K562 (cell line): ENCODE measurements around the gene PRDM4. TPM values are rescaled to one million over a fixed set of nuclear protein-coding genes. Genes with fewer than 3 reads are reported as not detected.
"Not testable (repeated sequence)": the region's sequence is repeated elsewhere in the genome, so short reads cannot be mapped to it uniquely, and the experiment has no call there.

ENCODE experiments used
- ATAC-seq: fragments of 200-7000 bp; cut with Tn5 transposase; 3 replicates; pipeline ENCODE4 v1.9.1; 2020; ENCODE audit warnings: moderate library complexity
- BruUV-seq: library from RNA; stranded (reverse); fragments of 400-500 nt; replicated peaks from 2 replicates; lab custom pipeline; 2021; lab: Mats Ljungman, UMichigan
- CTCF ChIA-PET: fragments of 300-600 bp; formaldehyde crosslinking; extraction: SDS; loops from one replicate; lab custom pipeline; 2021; ENCODE audit warnings: low intra/inter-chr PET ratio; lab: Yijun Ruan, JAX
- POLR2A ChIA-PET: fragments of 300-600, 350-650 bp; sonication (Branson Sonifier 250); formaldehyde crosslinking; extraction: SDS; loops from one replicate; lab custom pipeline; 2021; ENCODE audit warnings: antibody characterized with exemption, inconsistent platforms; lab: Yijun Ruan, JAX
- DNase-seq, 4 experiments: peaks; one replicate each; pipeline versions ENCODE4 v3.0.0 to v3.0.0-alpha.2; 2011 to 2018; ENCODE audit warnings: low spot score in 3 of 4, mixed read lengths in 3 of 4; ENCODE audit errors: extremely low read depth in 1 of 4
- FAIRE-seq: peaks from 2 replicates; lab custom pipeline; 2011; peaks lifted over from hg19 to GRCh38; lab: Jason Lieb, UNC
- H2AFZ ChIP-seq: 2 replicates; pipeline ENCODE4 v1.6.0; 2011; ENCODE audit warnings: low read depth, low read length, control low read depth, inconsistent platforms
- H3K27ac ChIP-seq: fragments of 200-600 bp; 3 replicates; pipeline ENCODE4 v1.8.0; 2011; ENCODE audit warnings: low read depth, mild to moderate bottlenecking, control low read depth, inconsistent platforms, low read length, moderate library complexity, mixed read lengths; ENCODE audit errors: extremely low read depth
- H3K27me3 ChIP-seq, 2 experiments: fragments of 300-600 bp in 1 of 2; 2 replicates in 1 of 2; 3 replicates in 1 of 2; pipeline versions ENCODE4 v1.6.0 to v1.8.0; 2011; ENCODE audit warnings: inconsistent platforms in 2 of 2, low read length in 2 of 2, mild to moderate bottlenecking in 1 of 2, mixed read lengths in 1 of 2, moderate library complexity in 1 of 2; ENCODE audit not compliant: control insufficient read depth in 2 of 2, insufficient read depth in 2 of 2
- H3K36me3 ChIP-seq: fragments of 300-600 bp; 3 replicates; pipeline ENCODE4 v1.8.0; 2011; ENCODE audit warnings: mild to moderate bottlenecking, low read length, inconsistent platforms; ENCODE audit not compliant: control insufficient read depth, insufficient read depth
- H3K4me1 ChIP-seq, 2 experiments: fragments of 200-600 bp in 1 of 2; replicated peaks in 1 of 2; 2 replicates in 1 of 2; 3 replicates in 1 of 2; pipeline versions ENCODE4 v1.5.1 to v1.8.0; 2011; ENCODE audit warnings: inconsistent platforms in 2 of 2, low read length in 2 of 2, mild to moderate bottlenecking in 1 of 2, mixed read lengths in 1 of 2, moderate library complexity in 1 of 2; ENCODE audit not compliant: control insufficient read depth in 2 of 2, insufficient read depth in 2 of 2
- H3K4me2 ChIP-seq: 2 replicates; pipeline ENCODE4 v1.6.1; 2011; ENCODE audit warnings: low read length, control low read depth, inconsistent platforms, mixed read lengths; ENCODE audit not compliant: insufficient read depth
- H3K4me3 ChIP-seq: fragments of 200-600 bp; sonication (generic), shearing (Covaris generic); 2 replicates; pipeline ENCODE4 v1.5.1; 2016; ENCODE audit warnings: control low read depth, inconsistent platforms
- H3K79me2 ChIP-seq: fragments of 200-600 bp; 3 replicates; pipeline ENCODE4 v1.8.0; 2011; ENCODE audit warnings: low read length, inconsistent platforms; ENCODE audit not compliant: control insufficient read depth, insufficient read depth
- H3K9ac ChIP-seq, 2 experiments: 2 replicates each; pipeline versions ENCODE4 v1.6.0 to v1.6.1; 2011; ENCODE audit warnings: low read depth in 2 of 2, low read length in 2 of 2, control low read depth in 1 of 2, inconsistent platforms in 1 of 2, mild to moderate bottlenecking in 1 of 2, mixed read lengths in 1 of 2; ENCODE audit not compliant: insufficient read depth in 1 of 2
- H3K9me1 ChIP-seq: one replicate; pipeline ENCODE4 v1.6.0; 2011; ENCODE audit warnings: inconsistent platforms, mild to moderate bottlenecking, low read length, moderate library complexity; ENCODE audit not compliant: control insufficient read depth, insufficient read depth
- H3K9me3 ChIP-seq: replicated peaks from 2 replicates; pipeline ENCODE4 v1.5.1; 2011; ENCODE audit warnings: low read depth, low read length, inconsistent platforms; ENCODE audit not compliant: control insufficient read depth, insufficient read depth
- H4K20me1 ChIP-seq: replicated peaks from 2 replicates; pipeline ENCODE4 v1.6.1; 2011; ENCODE audit warnings: low read length, inconsistent platforms, mixed read lengths; ENCODE audit not compliant: control insufficient read depth, insufficient read depth
- MYC ChIP-seq, 2 experiments: fragments of 250-450 bp in 1 of 2; sonication (Bioruptor Pico) in 1 of 2; IDR thresholded peaks; 2 replicates each; pipeline versions ENCODE4 v1.5.1 to v1.6.1; 2012 to 2021; ENCODE audit warnings: low read depth in 2 of 2, borderline replicate concordance in 1 of 2, improper control_type of control experiment in 1 of 2, low read length in 1 of 2, mild to moderate bottlenecking in 1 of 2, moderate library complexity in 1 of 2
- ZNF146 ChIP-seq: IDR thresholded peaks from one replicate; pipeline ENCODE4 v1.6.1; 2018; ENCODE audit warnings: missing compliant biosample characterization; ENCODE audit not compliant: unreplicated experiment
- WGBS: fragments of 100-300 bp; shearing (Covaris generic); methylation state at CpG from one replicate; pipeline ENCODE4 v1.1.6; 2016; ENCODE audit warnings: low coverage, mixed read lengths; ENCODE audit not compliant: insufficient coverage; ENCODE audit errors: missing lambda C conversion rate; 5-methylcytosine and 5-hydroxymethylcytosine counted together
- in situ Hi-C: fragments of 300-500 bp; cut with MboI; formaldehyde crosslinking; loops from 4 replicates; pipeline ENCODE4 v1.15.0; 2018; ENCODE audit warnings: inconsistent platforms, mixed read lengths
- intact Hi-C: fragments of 100-400 bp; cut with micrococcal nuclease; formaldehyde crosslinking; loops from 2 replicates; pipeline ENCODE4 v1.14.2; 2022
- polyA plus RNA-seq, 8 experiments: library from polyadenylated mRNA; depleted of rRNA in 4 of 8; stranded (reverse) in 5 of 8; unstranded in 3 of 8; fragments of >200 nt; fragmentation: Nextera tagmentation in 2 of 8; fragmentation: Illumina TruSeq in 1 of 8; extraction: Ambion mirVana in 2 of 8; extraction: Trizol in 1 of 8; gene quantifications; 2 replicates each; pipeline versions ENCODE4 v1.2.1 to v1.2.3, GENCODE V29; 2011 to 2014; ENCODE audit warnings: inconsistent platforms in 1 of 8, missing spikeins in 1 of 8
- total RNA-seq, 7 experiments: library from RNA; depleted of rRNA in 6 of 7; stranded (reverse); fragments of >200 nt in 6 of 7; fragmentation: Illumina TruSeq in 2 of 7; extraction: Trizol in 2 of 7; gene quantifications; 2 replicates each; pipeline versions ENCODE4 v1.2.1 to v1.2.3, GENCODE V29; 2011 to 2021; ENCODE audit warnings: low replicate concordance in 1 of 7

PRDM4 gene
- total and polyA plus RNA-seq, 9 of the 15 experiments (the other 6 are each of a cell fraction or from before 2014, with no cell fraction given): 5.9 to 26.0 (median 20.0) TPM

DNA sequence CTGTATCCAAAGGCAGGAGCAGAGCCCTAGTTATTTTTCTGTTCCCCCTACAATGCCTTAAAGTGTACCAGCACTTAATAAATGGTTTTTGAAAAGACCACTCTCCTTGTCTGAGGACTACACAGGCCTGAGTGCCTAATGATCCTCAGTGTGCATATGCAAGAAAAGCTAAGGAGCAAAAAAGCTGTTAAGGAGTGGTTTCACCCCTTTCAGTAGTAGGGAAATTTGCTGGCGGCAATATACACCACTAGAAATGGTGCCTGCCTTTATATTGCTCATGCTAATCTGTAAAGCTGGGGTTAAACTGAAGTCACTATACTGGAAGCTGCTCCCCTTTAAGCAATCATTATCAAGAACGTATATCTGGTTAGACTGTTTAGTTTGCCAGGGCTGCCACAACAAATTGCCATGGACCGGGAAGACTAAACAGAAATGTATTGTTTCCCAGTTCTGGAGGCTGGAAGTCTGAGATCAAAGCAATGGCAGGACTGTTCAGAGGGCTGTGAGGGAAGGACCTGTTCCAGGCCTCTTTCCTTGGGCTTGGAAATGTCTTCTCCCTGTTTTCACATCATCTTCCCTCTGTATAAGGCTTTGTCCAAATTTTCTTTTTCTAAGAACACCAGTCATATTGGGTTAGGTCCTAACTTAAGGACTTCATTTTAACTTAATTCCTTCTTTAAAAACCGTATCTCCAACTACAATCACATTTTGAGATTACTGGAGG lies 30.2 kb downstream of the PRDM4 start:
- Histone ChIP-seq H3K4me2 (no peak overlapping the region), H3K27ac (no peak overlapping the region), H3K9me3 (no peaks in the 10 kb centered on the region), H3K36me3 (peaks cover 28% of the 10 kb centered on the region), H3K27me3 (no peaks in the 10 kb centered on the region), H3K79me2 (no peaks in the 10 kb centered on the region), H3K4me1 (no peaks in the 10 kb centered on the region), H3K9ac (no peak overlapping the region), H3K4me3 (no peak overlapping the region), H3K9me1 (no peaks in the 10 kb centered on the region), H4K20me1 (no peaks in the 10 kb centered on the region; the same call in 1 of the 2 replicates), H2AFZ (no peak overlapping the region)
- ChIA-PET POLR2A (no interaction called here), CTCF (no interaction called here)
- FAIRE-seq: no peak
- ATAC-seq: no peak
- DNase-seq: no peak
- in situ Hi-C loops (no loop called here), intact Hi-C loops (no loop called here)
- TF ChIP-seq MYC (IDR thresholded peaks at IDR 0.05; ENCODE audit: low read depth, low read length) (no peak), MYC (CRISPR knock-in tag; IDR thresholded peaks at IDR 0.05; ENCODE audit: borderline replicate concordance, low read depth) (no peak)
- WGBS: 51% methylated on average over 4 of the region's 4 CpGs
- BruUV-seq: no TSS peak

DNA sequence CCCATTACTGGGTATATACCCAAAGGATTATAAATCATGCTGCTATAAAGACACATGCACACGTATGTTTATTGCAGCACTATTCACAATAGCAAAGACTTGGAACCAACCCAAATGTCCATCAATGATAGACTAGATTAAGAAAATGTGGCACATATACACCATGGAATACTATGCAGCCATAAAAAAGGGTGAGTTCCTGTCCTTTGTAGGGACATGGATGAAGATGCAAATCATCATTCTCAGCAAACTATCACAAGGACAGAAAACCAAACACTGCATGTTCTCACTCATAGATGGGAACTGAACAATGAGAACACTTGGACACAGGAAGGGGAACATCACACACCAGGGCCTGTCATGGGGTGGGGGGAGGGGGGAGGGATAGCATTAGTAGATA lies 33.2 kb downstream of the PRDM4 start:
- no CpG with 5 or more reads among the region's 1 CpG for WGBS
- in situ Hi-C loops, DNase-seq, H3K36me3 ChIP-seq, H2AFZ ChIP-seq, H3K4me2 ChIP-seq, POLR2A ChIA-PET, H3K9me1 ChIP-seq, intact Hi-C loops, CTCF ChIA-PET, H3K4me1 ChIP-seq, FAIRE-seq, ATAC-seq, H3K27ac ChIP-seq, H3K9me3 ChIP-seq, H3K9ac ChIP-seq, H3K79me2 ChIP-seq, H4K20me1 ChIP-seq, H3K4me3 ChIP-seq, H3K27me3 ChIP-seq, BruUV-seq: not testable (repeated sequence)
- TF ChIP-seq ZNF146 (CRISPR knock-in tag): peak; percentile 47

DNA sequence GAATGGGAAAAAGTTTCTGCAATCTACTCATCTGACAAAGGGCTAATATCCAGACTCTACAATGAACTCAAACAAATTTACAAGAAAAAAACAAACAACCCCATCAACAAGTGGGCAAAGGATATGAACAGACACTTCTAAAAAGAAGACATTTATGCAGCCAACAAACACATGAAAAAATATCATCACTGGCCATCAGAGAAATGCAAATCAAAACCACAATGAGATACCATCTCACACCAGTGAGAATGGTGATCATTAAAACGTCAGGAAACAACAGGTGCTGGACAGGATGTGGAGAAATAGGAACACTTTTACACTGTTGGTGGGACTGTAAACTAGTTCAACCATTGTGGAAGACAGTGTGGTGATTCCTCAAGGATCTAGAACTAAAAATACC lies 33.6 kb downstream of the PRDM4 start:
- H3K36me3 ChIP-seq, intact Hi-C loops, H3K27ac ChIP-seq, H2AFZ ChIP-seq, ATAC-seq, H3K9me3 ChIP-seq, H3K4me3 ChIP-seq, H3K9ac ChIP-seq, H3K9me1 ChIP-seq, H4K20me1 ChIP-seq, H3K79me2 ChIP-seq, CTCF ChIA-PET, H3K27me3 ChIP-seq, BruUV-seq, in situ Hi-C loops, H3K4me2 ChIP-seq, POLR2A ChIA-PET, FAIRE-seq, DNase-seq, H3K4me1 ChIP-seq: not testable (repeated sequence)
- WGBS: 0% methylated on average over 1 of the region's 1 CpG
